HEK293T (cell line): ENCODE measurements around the gene NDUFAF3.

Experiments
- ARNT ChIP-seq: fragments of 450-650 bp; IDR thresholded peaks from 2 replicates; pipeline ENCODE4 v1.6.1; 2017; ENCODE audit warnings: mild to moderate bottlenecking
- BHLHE40 ChIP-seq: fragments of 450-650 bp; IDR thresholded peaks from 2 replicates; pipeline ENCODE4 v1.6.1; 2016; ENCODE audit warnings: mild to moderate bottlenecking, moderate library complexity, borderline replicate concordance
- CTBP1 ChIP-seq: fragments of 450-650 bp; IDR thresholded peaks from 2 replicates; pipeline ENCODE4 v1.6.1; 2016; ENCODE audit warnings: borderline replicate concordance
- FOXK2 ChIP-seq: fragments of 450-650 bp; IDR thresholded peaks from 2 replicates; pipeline ENCODE4 v1.6.1; 2016; ENCODE audit warnings: mild to moderate bottlenecking
- FOXM1 ChIP-seq: fragments of 450-650 bp; IDR thresholded peaks from 2 replicates; pipeline ENCODE4 v1.6.1; 2017; ENCODE audit warnings: mild to moderate bottlenecking, borderline replicate concordance
- L3MBTL2 ChIP-seq: fragments of 450-650 bp; conservative IDR thresholded peaks from 2 replicates; pipeline ENCODE4 v1.6.1; 2016; ENCODE audit warnings: mild to moderate bottlenecking
- LEF1 ChIP-seq: fragments of 450-650 bp; IDR thresholded peaks from 2 replicates; pipeline ENCODE4 v1.6.1; 2017; ENCODE audit warnings: mild to moderate bottlenecking, borderline replicate concordance
- NFRKB ChIP-seq: fragments of 450-650 bp; IDR thresholded peaks from 2 replicates; pipeline ENCODE4 v1.6.1; 2016; ENCODE audit warnings: mild to moderate bottlenecking, moderate library complexity
- SP1 ChIP-seq: fragments of 450-650 bp; IDR thresholded peaks from 2 replicates; pipeline ENCODE4 v1.6.1; 2017
- SUZ12 ChIP-seq: fragments of 450-650 bp; IDR thresholded peaks from 2 replicates; pipeline ENCODE4 v1.6.1; 2016; ENCODE audit warnings: mild to moderate bottlenecking
- TARDBP ChIP-seq: fragments of 450-650 bp; IDR thresholded peaks from 2 replicates; pipeline ENCODE4 v1.6.1; 2016
- ZNF384 ChIP-seq: fragments of 450-650 bp; IDR thresholded peaks from 2 replicates; pipeline ENCODE4 v1.6.1; 2016
- TF ChIP-seq, protein P1 (sequence below): fragments of 450-650 bp; IDR thresholded peaks from 2 replicates; pipeline ENCODE4 v1.6.1; 2016

DNA sequence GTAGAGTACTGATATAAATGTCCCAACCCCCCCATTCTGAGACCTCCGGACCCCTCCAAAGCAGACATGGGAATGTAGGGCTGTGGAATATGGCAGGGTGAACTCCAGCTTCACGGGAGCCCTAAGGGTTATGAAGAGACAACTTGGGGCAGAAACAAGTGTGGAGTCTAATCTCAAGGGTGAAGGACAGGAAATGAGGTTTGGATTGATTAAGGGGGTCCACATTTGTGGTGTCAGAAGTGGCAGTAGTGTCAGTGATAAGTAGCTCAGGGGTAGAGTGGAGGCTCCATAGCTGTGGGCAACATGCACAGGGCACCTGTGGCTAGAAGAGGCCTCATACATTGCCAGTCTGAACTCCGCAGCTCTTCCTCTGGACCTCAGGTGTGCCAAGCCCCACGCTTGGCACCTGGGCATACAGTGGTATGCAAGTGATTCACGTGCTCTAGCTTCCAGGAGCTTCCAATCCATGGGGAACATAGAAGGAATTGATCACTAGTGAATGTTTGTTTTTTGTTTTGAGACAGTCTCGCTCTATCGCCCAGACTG is 36.0 kb upstream of the NDUFAF3 start:
- TF ChIP-seq TARDBP (no peak), BHLHE40 (no peak), LEF1 (no peak), SUZ12 (no peak), FOXK2 (no peak), ARNT (no peak), NFRKB (no peak), L3MBTL2 (no peak), CTBP1 (no peak), SP1 (no peak), ZNF384 (no peak), FOXM1 (no peak)
- TF ChIP-seq, protein P1, sequence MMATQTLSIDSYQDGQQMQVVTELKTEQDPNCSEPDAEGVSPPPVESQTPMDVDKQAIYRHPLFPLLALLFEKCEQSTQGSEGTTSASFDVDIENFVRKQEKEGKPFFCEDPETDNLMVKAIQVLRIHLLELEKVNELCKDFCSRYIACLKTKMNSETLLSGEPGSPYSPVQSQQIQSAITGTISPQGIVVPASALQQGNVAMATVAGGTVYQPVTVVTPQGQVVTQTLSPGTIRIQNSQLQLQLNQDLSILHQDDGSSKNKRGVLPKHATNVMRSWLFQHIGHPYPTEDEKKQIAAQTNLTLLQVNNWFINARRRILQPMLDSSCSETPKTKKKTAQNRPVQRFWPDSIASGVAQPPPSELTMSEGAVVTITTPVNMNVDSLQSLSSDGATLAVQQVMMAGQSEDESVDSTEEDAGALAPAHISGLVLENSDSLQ: no peak
